HK-2 (cell line): ENCODE measurements around the gene ADPRS.

ENCODE experiments used
- DNase-seq: peaks from one replicate; pipeline ENCODE4 v3.0.0-alpha.2; 2018; ENCODE audit not compliant: unreplicated experiment

The ADPRS gene

GRCh38 chr1:36087233-36088123 is 1.2 kb upstream of the ADPRS start:
- no peak for DNase-seq

- DNase-seq, result no peak
Measured at GRCh38 chr1:36088265-36088576, 471 bp upstream of the ADPRS start.

DNA sequence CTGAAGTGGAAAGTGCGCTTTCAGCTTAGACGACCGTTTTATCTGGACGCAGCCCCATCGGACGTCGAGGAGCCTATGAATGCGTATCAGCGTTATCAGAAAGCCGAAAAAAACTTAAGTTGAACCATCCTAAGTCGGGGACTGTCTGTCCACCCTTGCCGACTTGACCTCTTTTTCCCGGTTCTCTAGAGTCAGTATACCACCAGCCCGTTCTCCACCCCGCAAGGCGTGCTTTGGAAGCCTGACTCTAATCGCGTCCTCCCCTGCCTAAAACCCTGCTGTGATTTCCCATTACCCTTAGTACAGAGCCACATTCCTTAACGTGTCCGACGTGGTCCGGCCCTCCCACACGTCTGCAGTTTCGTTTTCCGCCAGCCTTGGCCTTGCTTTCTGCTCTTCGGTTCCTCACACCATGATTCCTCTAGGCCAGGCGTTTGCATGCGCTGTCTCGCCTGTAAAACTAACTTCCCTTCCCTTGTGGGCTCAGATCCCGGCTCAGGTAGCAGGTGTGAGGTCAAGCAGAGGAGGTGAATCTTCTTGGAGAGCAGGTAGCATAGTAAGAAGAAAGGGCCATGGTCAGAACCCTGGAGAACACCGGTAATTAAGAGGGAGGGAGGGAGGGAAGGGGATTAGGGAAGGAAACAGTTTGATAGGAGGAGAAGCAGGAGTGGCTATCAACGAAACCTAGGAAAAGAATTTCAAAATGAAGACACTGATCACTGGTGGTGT is 865 bp downstream of the ADPRS start:
- peak; percentile 30 for DNase-seq

DNA sequence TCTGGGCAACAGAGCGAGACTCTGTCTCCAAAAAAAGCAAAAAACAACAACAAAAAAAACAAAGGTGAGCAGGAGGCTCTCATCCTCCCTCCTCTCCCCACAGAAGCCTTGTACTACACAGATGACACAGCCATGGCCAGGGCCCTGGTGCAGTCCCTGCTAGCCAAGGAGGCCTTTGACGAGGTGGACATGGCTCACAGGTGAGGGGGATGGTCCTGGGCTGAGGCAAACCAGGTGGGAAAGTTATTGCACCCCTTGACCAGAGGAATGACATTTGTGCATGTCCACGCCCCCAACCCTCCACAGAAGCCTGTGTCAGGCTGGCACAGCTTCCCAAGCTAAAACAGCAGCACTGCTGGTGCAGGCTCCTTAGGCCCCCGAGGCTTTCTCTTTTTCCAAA is 2.4 kb downstream of the ADPRS start:
- DNase-seq, result no peak

GRCh38 chr1:36091698-36092097 is 3.0 kb downstream of the ADPRS start:
- no peak for DNase-seq

DNA sequence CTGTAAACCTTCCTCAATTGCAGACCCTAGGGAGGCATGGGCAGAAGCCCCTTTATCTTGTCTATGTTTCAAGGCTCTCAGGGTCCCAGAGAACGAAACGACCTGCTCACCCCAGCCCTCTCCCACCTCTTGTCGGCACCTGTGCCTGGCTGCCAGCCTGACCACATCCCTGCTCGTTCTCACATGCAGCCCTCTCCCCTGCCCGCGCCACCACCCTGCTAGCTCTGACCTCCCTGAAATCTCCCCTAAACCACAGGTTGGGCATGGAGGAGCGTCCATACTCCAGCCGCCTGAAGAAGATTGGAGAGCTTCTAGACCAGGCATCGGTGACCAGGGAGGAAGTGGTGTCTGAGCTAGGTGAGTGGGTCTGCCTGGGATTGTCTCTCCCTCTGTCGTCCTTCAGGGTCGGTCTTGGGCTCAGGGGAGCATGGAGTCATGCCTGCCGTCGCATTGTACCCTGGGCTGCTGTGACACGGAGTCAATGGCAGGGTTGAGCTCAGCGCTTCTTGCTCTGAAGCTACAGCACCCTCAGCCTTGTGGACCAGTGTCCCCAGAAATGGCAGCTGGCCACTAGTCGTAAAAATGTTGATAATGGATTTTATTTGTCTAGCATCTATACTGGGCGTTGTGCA is 3.6 kb downstream of the ADPRS start:
- no peak for DNase-seq

- DNase-seq, result no peak
Measured at GRCh38 chr1:36092798-36093185, 4.1 kb downstream of the ADPRS start.

GRCh38 chr1:36093226-36093625 is 4.5 kb downstream of the ADPRS start:
- DNase-seq, result no peak

DNA sequence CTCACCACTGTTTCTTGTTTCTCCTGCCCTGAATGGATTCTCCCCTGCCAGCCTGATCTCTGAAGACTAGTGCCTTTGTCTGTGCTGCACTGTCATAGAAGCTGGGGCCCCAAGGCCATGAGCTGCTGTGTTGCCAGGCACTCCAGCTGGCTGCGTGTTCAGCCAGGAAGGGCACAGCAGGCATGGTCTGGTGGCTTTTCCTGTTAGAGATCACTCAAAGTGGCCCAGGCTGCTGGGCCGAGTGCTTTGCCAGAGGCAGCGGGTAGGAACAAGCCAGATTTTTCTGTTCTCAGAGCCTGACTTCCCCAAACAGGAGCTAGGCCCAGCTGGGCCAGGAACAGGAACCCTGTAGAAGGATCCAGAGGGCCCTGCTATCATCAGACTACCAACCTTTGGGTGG is 5.2 kb downstream of the ADPRS start:
- no peak for DNase-seq

- no peak for DNase-seq
Measured at GRCh38 chr1:36094621-36095061, 5.9 kb downstream of the ADPRS start.

GRCh38 chr1:36095760-36096405 is 7.2 kb downstream of the ADPRS start:
- no peak for DNase-seq

- peak; percentile 22 for DNase-seq
Measured at GRCh38 chr1:36096500-36097432, 8.1 kb downstream of the ADPRS start.

DNA sequence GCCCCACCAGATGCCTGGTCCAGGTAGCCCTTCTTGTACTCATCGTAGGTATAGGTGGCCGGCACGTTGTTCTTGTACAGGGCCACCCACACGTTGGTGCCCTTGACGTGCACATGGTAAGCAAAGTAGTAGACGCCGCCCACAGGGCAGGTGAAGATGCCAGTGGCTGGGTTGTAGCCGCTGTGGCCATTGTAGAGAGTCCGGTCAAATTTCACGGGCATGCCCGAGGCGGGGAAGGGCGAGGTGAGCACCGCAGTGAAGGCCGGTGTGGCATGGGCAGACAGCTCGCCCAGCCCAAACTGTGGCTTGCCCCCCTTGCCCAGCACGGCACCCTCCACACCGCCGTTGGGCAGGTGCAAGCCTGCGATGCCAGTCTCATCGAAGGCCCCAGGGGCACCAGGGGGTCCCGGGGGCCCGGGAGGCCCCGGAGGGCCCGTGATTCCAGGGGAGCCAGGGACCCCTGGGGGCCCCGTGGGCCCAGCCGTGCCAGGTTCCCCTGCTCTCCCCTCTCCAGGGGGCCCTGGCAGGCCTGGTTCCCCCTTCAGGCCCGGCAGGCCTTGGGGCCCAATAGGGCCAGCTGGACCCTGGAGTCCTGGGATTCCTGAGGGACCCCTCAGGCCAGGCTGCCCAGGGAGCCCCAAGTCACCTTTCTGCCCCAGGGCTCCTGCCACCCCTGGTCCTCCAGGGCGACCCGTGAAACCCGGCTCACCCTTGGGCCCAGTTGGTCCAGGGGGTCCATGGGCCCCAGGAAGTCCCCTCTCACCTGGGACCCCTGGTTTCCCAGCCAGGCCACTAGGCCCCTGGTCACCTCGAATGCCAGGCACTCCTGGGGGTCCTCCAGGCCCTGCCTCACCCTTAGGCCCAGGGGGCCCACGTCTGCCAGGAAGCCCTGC is 9.2 kb downstream of the ADPRS start:
- no peak for DNase-seq

DNA sequence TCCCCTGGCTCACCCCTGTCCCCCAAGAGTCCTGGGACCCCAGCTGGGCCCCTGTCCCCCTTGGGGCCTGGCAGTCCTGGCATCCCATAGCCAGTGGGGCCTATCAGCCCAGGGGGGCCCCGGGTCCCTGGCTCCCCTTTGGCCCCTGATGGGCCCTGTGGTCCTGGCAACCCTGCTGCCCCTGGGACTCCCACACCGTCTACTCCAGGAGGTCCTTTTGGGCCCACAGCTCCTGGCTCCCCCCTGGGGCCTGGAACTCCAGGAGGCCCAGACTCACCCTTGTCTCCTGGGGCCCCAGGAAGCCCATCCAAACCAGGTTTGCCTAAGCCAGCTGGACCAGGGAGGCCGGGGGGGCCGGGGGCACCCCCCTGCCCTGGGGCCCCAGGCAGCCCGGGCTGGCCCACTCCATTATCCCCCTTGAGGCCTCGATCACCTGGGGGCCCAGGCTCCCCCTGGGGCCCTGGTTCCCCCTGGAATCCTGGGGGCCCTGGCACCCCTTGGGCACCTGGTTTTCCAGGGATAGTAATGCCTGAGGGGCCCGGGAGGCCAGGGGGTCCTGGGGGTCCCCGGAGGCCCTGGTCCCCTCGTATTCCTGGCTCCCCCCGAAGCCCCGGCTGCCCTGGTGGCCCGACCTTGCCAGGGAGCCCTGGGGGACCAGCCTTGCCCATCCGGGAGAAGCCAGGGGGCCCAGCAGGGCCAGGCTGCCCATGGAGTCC is 10.1 kb downstream of the ADPRS start:
- DNase-seq, result no peak

DNA sequence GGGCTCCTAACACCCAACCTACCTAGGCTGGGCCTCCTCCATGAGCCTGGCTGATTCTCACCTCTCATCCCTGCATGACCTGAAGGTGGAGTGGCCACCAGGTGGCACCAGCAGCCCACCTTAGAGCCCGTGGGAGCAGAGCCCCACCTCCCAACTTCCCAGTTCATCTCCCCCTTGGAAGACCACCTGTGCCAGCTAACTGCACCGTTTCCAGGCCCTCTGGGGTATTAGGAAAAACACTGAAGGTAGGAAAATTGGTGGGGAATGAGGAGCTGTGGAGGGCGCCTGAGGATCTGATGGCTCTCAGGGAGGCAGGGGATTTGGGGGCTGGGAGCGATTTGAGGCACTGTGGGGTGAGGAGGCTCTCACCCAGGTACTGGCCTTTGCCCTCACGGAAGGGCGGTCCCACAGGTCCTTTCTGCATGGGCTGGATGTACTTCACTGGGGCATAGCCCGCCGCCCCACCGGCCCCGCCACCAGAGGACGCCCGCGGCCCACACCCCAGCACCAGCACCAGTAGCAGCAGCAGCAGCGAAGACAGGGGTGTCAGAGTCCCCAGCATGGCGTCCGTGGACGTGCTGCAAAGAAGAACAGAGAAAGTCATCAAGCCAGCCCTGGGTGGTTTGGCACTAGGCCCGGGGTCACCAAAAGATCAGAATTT is 11.1 kb downstream of the ADPRS start:
- peak; percentile 80 for DNase-seq

DNA sequence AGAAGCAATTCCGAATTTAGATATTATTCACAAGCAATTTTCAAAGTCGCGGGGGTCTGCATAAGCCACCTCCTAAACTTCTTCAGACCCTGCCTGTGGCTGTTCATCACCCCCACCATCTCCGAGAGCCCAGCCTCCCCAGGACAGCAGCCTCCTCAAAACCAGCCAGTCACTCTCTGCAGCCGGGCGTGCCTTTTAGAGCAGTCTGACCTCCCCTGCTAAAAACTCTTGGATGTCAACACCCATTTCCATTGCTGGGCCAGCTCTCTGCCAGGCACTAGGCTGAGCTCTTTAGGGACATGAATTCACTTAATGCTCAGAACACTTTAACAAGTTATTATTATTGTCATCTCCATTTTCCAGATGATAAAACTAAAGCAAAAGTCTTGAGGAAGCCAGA is 11.7 kb downstream of the ADPRS start:
- DNase-seq, result no peak

DNA sequence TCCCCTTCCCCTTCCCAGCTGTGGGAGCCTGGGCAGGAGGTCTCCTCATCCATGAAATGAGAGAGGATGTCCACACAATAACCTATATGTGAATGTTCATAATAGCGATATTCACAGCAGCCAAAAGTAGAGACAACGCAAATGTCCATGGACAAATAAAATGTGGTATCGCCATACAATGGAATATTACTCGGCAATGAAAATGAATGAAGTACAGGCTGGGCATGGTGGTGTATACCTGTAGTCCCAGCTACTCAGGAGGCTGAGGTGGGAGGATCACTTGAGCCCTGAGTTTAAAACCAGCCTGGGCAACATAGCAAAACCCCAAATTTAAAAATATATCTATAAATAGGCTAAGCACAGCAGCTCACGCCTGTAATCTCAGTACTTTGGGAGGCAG is 12.9 kb downstream of the ADPRS start:
- DNase-seq, result no peak

GRCh38 chr1:36106269-36106668 is 17.6 kb downstream of the ADPRS start:
- DNase-seq, result no peak

DNA sequence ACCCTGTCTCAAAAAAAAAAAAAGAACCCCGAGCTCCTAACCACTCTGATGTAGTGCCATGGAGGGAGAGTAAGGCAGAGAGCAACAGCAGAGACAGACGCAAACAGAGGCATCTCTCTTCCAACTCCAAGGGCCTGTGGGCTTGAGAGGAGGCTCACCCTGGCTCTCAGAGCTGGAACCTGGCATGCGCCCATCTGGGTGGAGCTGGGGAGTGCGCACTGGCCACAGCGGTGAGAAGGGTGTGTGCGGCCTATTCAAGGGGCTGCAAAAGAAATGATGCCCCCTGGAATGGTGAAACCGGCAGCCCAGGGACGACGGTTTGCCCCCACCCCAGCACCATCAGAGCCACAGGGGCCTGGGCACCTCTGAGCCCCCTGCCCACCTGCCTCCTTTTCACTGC is 18.7 kb downstream of the ADPRS start:
- DNase-seq, result no peak
